NCI-H187 (cell line): Measurements from ENCODE around the gene C1orf185.
"Not testable (repeated sequence)": the region's sequence is repeated elsewhere in the genome, so short reads cannot be mapped to it uniquely, and the experiment has no call there.

Experiments
- DNase-seq, 2 experiments: peaks; one replicate each; lab custom pipeline; 2025; lab: John Stamatoyannopoulos, UW

The C1orf185 gene

GRCh38 chr1:51101976-51102375 lies at the start of gene C1orf185:
TSS of gene C1orf185 (plus strand) at chr1:51102228. CDS start at chr1:51102234, 6 bp downstream.
- no peak for DNase-seq

- DNase-seq: no peak
These were observed 43.2 kb upstream of the C1orf185 start for GRCh38 chr1:51058858-51059257.

DNA sequence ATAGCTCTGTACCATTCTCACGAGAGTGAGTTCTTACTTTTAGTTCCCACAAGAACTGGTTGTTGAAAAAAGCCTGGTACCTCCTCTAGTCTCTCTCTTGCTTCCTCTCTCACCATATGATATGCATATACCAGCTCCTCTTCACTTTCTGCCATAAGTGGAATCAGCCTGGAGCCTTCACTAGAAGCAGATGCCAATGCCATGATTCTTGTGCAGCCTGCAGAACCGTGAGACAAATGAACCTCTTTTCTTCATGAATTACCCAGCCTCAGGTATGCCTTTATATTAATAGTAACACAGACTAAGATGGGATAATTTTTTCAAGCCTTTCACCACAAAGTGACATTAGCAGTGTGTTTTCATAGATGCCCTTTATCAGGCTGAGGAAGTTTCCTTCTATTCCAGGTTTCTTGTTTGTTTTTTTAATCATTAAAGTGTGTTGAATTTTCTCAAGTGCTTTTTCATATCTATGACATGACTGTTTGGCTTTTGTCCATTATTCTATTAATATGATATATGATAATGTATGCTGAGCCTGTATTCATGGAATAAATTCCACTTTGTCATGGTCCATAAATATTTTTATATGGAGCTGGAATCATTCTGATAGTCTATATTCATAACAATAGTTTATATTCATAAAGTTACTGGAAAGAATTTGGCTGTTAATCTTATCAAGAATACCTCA lies 40.7 kb upstream of the C1orf185 start:
- DNase-seq: no peak

DNA sequence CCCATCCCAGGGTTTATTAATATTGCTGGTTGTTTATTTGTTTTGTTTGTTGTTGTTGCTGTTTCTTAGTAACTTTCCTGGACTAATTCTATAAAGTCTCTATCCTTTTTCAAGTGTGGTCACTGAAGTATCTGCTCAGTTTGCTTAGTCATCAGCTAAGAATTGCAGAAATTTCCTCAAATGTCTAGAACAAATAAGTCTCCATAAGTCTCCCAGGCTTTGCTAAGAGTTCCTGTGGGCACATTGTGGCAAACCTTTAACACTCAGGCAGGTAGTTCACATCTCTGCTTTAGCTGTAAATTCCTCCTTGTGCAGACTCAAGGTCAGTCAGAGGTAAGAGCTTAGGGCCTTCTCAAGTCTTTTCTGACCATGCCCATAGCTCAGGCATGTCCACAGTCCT lies 38.9 kb upstream of the C1orf185 start:
- no peak for DNase-seq

- DNase-seq: peak in 1 of 2 experiments; percentile 29
These were observed 32.0 kb upstream of the C1orf185 start for GRCh38 chr1:51070011-51070410.

GRCh38 chr1:51070640-51071039 lies 31.4 kb upstream of the C1orf185 start:
- DNase-seq: no peak

DNA sequence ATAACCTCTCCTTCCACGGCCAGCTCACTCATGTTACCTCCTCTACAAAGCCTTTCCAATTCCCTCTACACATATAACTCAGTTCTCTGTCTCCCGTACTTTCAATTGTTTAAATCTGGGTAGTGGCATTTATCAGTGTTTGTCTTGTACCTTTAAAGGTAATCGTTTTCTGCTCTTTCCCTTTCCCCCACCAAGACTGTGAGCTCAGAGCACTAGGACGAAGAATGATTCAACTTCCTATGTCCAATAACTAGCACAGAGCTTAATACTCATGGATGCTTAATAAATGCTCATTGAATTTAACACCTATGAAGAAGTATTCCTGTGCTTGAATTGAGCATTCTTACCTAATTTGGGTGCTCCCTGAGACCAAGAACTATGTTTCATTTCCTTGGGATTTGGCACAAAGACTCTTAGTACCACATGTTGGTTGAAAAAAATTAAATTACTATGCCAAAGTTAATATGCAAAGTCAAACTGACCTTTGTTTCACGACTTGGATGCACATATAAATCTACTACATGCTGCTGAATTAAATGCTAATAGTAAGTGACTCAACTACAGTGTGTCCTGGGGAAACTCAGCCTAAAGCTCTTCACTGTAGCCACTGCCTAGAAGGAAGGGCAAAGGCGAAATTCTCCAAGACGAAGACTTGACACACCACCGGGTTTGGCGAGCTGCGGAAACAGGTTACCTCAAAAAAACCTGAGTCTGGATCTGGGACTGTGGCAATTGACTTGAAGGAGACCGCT lies 30.6 kb upstream of the C1orf185 start:
- no peak for DNase-seq

GRCh38 chr1:51072043-51072439 lies 30.0 kb upstream of the C1orf185 start:
- no peak for DNase-seq

DNA sequence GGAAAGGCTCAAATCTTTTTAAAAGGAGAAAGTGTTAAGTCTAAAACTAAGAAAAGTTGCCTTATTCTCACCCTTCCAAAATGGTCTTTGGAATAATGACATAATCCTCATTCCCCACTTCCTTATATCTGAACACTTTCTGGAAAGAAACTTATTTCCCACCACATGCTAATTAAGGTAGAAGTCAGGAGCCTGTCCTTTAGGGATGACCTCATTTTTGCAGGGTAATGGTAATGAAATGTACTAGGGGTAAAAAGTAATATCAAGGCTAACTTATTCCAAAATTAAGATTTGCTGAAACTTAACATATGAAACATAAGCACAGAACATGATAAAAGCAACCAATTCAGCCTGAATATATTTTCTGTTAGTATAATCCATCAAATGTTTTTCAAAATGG lies 29.4 kb upstream of the C1orf185 start:
- no peak for DNase-seq

DNA sequence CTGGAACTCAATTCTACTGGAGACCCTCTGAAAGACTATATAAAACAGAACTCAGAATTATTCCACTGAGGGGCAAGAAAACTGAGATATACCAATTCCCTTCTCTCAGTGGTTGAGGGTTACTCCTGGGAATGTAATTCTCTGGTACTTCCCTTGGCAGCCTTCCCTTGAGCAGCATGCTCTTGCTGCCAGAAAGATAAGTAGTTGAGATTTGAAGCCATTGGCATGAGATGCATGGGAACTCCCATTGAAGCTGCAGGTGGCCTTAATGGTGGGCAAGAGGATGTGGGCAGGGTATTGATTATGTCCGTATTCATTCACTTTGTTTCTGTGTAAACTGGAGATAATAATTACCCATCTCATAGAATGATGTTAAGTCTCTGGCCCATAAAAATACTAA lies 28.6 kb upstream of the C1orf185 start:
- DNase-seq: no peak

- DNase-seq: no peak
These were observed 15.3 kb upstream of the C1orf185 start for GRCh38 chr1:51086496-51087271.

DNA sequence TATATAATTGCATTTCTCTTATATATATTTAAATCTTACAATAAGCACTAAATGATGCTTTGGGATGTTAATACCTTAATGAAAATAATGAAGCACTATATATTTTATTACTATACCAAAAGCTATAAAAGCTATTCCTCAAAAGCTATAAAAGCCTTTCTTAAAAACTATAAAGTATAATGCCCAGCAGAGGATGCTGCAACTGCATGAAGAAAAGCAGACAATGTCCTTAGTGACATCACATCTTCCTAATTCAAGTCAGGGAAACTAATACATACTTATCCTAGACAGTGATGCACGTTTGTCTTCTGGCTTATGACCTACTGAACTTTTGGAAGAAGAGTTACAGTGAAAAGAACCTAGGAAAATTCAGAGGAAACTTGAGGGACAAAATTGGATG lies 13.6 kb upstream of the C1orf185 start:
- no peak for DNase-seq

DNA sequence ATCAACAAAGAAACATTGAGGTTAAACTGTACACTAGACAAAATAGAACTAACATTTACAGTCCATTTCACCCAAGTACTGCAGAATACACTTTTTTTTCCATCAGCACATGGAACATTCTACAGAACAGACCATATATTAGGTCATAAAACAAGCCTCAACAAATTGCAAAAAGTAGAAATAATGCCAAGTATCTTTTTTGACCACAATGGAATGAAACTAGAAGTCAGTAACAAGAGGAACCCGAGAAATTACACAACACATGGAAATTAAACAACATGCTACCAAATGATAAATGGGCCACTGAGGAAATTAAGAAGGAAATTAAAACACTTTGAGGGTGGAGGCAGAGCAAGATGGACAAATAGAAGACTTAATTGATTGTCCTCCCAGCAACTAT lies 8.4 kb upstream of the C1orf185 start:
- no peak for DNase-seq

- DNase-seq: no peak
These were observed 4.9 kb upstream of the C1orf185 start for GRCh38 chr1:51097171-51097570.

- DNase-seq: no peak
These were observed 1.7 kb upstream of the C1orf185 start for GRCh38 chr1:51100264-51100880.

- DNase-seq: no peak
These were observed 12.1 kb downstream of the C1orf185 start for GRCh38 chr1:51114137-51114536.

DNA sequence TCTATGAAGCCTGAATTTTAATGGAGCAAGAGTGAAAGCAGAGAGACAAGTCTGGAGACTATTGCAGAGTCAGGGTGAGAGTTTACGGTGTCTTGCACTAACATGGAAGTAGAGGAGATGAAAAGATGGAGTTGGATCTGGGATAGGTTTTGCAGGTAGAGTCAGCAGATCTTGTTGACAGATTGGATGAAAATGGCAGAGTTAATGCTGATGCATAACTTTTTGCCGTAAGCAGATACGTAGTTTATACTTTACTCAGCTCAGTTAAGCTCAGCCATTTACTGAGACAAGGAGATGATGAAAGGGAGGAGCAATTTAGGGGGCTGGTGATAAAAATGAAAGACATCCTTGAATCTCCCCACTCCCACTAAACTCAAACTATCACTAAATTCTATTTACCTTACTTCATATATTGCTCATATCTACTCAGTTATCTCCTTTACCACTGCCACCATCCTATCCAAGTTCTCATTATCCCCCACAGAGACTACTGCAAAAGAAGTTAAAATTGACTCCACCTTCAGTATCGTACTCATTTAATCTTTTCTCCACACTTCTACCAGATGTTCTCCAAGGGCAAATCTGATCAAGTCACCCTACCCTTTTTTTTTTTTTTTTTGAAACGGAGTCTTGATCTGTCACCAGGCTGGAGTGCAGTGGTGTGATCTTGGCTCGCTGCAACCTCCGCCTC lies 13.8 kb downstream of the C1orf185 start:
- no peak for DNase-seq

- DNase-seq: no peak
These were observed 17.3 kb downstream of the C1orf185 start for GRCh38 chr1:51119331-51119730.

- DNase-seq: no peak
These were observed 18.6 kb downstream of the C1orf185 start for GRCh38 chr1:51120629-51121028.

- not testable (repeated sequence) for DNase-seq
These were observed 25.1 kb downstream of the C1orf185 start for GRCh38 chr1:51127152-51127551.

- DNase-seq: no peak
These were observed 29.2 kb downstream of the C1orf185 start for GRCh38 chr1:51131185-51131584.

GRCh38 chr1:51133045-51133444 lies 31.0 kb downstream of the C1orf185 start:
- DNase-seq: no peak
